Activated T-cell treated with anti-CD3 and anti-CD28 coated beads for 1 hour (primary cell): ENCODE data around the gene CLIC3.

Experiments used
- DNase-seq: peaks from one replicate; pipeline ENCODE4 v3.0.0-alpha.2; 2020; ENCODE audit warnings: low read depth

Gene CLIC3

GRCh38 chr9:136980669-136981478, 15.5 kb downstream of the CLIC3 start:
- DNase-seq = no peak

GRCh38 chr9:136979769-136980587, 16.4 kb downstream of the CLIC3 start:
- DNase-seq = no peak

GRCh38 chr9:136978865-136979544, 17.4 kb downstream of the CLIC3 start:
- DNase-seq = no peak

- DNase-seq = peak; percentile 63
Measured at GRCh38 chr9:136978073-136978864, 18.1 kb downstream of the CLIC3 start.

- DNase-seq = no peak
Measured at GRCh38 chr9:136977649-136978072, 18.7 kb downstream of the CLIC3 start.

GRCh38 chr9:136977223-136977622, 19.1 kb downstream of the CLIC3 start, which contains the start of gene PTGDS:
Gene PTGDS (plus strand): TSS chr9:136977504. CDS start chr9:136977579, 75 bp downstream.
- DNase-seq = no peak

- DNase-seq = no peak
Measured at GRCh38 chr9:136975644-136976043, 20.7 kb downstream of the CLIC3 start.

GRCh38 chr9:136974817-136975535, 21.4 kb downstream of the CLIC3 start:
- no peak for DNase-seq

GRCh38 chr9:136973618-136974617, 22.4 kb downstream of the CLIC3 start:
- no peak for DNase-seq

GRCh38 chr9:136972743-136973142, 23.6 kb downstream of the CLIC3 start:
- DNase-seq = no peak

- DNase-seq = no peak
Measured at GRCh38 chr9:136972335-136972734, 24.0 kb downstream of the CLIC3 start.

GRCh38 chr9:136971746-136972145, 24.6 kb downstream of the CLIC3 start:
- no peak for DNase-seq

- DNase-seq = no peak
Measured at GRCh38 chr9:136970361-136970760, 26.0 kb downstream of the CLIC3 start.

- DNase-seq = no peak
Measured at GRCh38 chr9:136969774-136970173, 26.6 kb downstream of the CLIC3 start.

GRCh38 chr9:136969150-136969549, 27.2 kb downstream of the CLIC3 start:
- no peak for DNase-seq

GRCh38 chr9:136968333-136969127, 27.8 kb downstream of the CLIC3 start:
- no peak for DNase-seq

- DNase-seq = no peak
Measured at GRCh38 chr9:136965771-136966484, 30.4 kb downstream of the CLIC3 start.

GRCh38 chr9:136964833-136965422, 31.4 kb downstream of the CLIC3 start:
- no peak for DNase-seq
